Ovary (tissue), 3 donors: Measurements from ENCODE around the gene CBX8.

Experiments used
- CTCF ChIP-seq, 3 donors: fragments of 450-650 bp in 2 of 3; fragments of 200-600 bp in 1 of 3; IDR thresholded peaks; one replicate each; pipeline versions ENCODE4 v1.5.1 to v1.8.0; 2016 to 2022; ENCODE audit warnings: antibody characterized with exemption in 3 of 3, mild to moderate bottlenecking in 1 of 3
- EP300 ChIP-seq: sonication (generic); formaldehyde crosslinking; IDR thresholded peaks from one replicate; pipeline ENCODE4 v1.6.1; 2017; ENCODE audit warnings: antibody characterized with exemption
- POLR2A ChIP-seq: fragments of 450-650 bp; IDR thresholded peaks from one replicate; pipeline ENCODE4 v1.6.1; 2017; ENCODE audit warnings: antibody characterized with exemption, mild to moderate bottlenecking, moderate library complexity
- donor health status: DM: no; HTN: no; CAD: no.

GRCh38 chr17:79844869-79845600 lies 48.2 kb upstream of the CBX8 start:
- TF ChIP-seq POLR2A: no peak
- TF ChIP-seq CTCF (IDR thresholded peaks at IDR 0.05): peak; percentile 48 to 63 (median 53)
- TF ChIP-seq EP300: no peak
